ENCODE results near the gene RNF167.

RNF167 gene

DNA sequence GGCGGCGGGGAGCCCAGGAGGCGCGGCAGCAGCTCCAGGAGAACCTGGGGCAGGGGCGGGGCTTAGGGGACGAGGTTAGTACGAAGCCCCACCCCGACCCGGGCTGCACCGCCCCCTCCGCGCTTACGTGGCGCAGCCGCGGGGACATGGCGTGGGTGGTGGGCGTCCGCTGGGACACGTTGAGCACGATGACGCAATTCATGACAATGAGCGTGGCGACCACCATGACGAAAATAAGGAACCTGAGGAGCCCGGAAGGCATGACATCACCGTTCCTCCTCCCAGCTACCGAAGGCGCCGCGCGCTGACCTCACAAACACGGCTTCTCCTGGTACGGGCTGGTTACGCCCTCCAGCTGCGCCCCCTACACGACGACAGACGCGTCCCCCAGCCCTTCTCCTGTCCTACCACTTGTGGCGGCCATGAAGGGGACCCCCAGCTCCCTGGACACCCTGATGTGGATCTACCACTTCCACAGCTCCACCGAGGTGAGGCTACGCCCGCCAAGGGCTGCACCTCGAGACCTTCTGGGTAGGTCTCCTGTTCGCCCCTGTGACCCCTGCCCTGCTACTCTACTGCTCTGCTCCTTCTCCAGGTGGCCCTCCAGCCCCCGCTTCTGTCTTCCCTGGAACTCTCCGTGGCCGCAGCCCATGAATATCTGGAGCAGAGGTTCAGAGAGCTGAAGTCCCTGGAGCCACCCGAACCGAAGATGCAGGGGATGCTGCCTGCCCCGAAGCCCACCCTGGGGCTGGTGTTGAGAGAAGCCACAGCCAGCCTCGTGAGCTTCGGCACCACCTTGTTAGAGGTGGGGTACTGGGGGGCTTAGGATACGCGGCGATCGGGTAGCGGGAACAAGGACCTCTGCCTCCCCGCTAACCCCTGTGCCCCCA lies 40.5 kb upstream of the RNF167 start, which contains the start of gene C17orf107:
TSS of gene C17orf107 (plus strand) at position 196 of the 890 bp plus-strand sequence. CDS start at position 423, 227 bp downstream.
- Histone ChIP-seq H3K27me3 (ENCODE audit: insufficient read depth, low read length, poor library complexity, severe bottlenecking) (no peaks in the 10 kb centered on the region), H3K9me3 (ENCODE audit: insufficient read depth, low read depth, low read length) (no peaks in the 10 kb centered on the region), H3K79me2 (ENCODE audit: insufficient read depth, low read length) (no peaks in the 10 kb centered on the region), H3K9me2 (replicated peaks; ENCODE audit: low read depth, low read length) (no peaks in the 10 kb centered on the region), H3F3A (ENCODE audit: low read depth) (no peaks in the 10 kb centered on the region), H3K4me3 (ENCODE audit: low read length, poor library complexity, severe bottlenecking) (no peak within 1 kb of the TSS), H3K4me1 (ENCODE audit: insufficient read depth, low read length, poor library complexity, severe bottlenecking) (peaks cover 8% of the 10 kb centered on the region), H3K9ac (ENCODE audit: low read depth, low read length, poor library complexity, severe bottlenecking) (no peak within 1 kb of the TSS), H3K36me3 (ENCODE audit: insufficient read depth, low read length) (peaks cover 15% of the 10 kb centered on the region; the same call in 1 of the 2 replicates), H4K20me1 (ENCODE audit: insufficient read depth, low read length, poor library complexity, severe bottlenecking) (no peaks in the 10 kb centered on the region), H3K4me2 (ENCODE audit: low read depth, low read length, poor library complexity, severe bottlenecking) (no peak within 1 kb of the TSS), H2AFZ (ENCODE audit: low read length) (no peak within 1 kb of the TSS)
- no peak for TF ChIP-seq EZH2phosphoT487 (IDR thresholded peaks at IDR 0.05; ENCODE audit: borderline replicate concordance)
- TF ChIP-seq, protein P1, sequence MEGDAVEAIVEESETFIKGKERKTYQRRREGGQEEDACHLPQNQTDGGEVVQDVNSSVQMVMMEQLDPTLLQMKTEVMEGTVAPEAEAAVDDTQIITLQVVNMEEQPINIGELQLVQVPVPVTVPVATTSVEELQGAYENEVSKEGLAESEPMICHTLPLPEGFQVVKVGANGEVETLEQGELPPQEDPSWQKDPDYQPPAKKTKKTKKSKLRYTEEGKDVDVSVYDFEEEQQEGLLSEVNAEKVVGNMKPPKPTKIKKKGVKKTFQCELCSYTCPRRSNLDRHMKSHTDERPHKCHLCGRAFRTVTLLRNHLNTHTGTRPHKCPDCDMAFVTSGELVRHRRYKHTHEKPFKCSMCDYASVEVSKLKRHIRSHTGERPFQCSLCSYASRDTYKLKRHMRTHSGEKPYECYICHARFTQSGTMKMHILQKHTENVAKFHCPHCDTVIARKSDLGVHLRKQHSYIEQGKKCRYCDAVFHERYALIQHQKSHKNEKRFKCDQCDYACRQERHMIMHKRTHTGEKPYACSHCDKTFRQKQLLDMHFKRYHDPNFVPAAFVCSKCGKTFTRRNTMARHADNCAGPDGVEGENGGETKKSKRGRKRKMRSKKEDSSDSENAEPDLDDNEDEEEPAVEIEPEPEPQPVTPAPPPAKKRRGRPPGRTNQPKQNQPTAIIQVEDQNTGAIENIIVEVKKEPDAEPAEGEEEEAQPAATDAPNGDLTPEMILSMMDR (conservative IDR thresholded peaks at IDR 0.05; ENCODE audit: low read length), result no peak

DNA sequence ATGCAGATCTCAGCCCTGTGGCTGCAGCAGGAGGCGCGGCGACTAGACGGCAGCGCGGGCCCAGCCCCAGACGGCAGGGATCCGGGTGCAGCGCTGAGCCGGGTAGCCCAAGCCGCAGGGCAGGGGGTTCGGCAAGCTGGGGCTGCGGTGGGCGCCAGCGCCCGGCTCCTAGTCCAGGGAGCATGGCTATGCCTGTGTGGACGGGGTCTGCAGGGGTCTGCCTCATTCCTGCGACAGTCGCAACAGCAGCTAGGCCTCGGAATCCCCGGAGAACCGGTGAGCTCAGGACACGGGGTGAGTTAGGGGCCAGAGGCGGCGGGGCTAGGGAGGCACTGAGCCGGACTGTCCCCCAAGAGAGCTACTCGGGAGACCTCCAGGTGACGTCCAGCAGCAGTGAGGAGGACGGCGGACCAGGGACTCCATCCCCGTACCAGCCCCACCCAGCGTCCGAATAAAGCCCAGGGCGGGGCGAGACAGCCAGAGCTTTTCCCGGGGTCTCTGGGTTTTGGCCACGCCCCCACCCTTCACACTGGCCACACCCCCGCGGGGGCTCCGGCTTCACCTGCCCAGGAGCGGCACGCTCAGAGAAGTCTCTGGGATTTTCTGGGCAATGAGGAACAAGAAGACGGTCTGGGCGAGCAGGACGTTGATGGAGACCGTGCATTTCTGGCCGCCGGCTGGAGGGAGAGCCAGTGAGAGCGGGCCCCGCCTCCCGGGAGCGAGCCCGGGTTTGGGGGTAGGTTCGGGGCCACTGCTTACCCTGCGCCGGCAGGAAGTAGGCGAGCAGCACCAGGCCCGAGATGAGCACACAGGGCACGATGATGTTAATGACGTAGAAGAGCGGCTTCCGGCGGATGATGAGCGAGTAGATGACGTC lies 39.6 kb upstream of the RNF167 start:
- Histone ChIP-seq H3K36me3 (ENCODE audit: insufficient read depth, low read length) (peaks cover 7% of the 10 kb centered on the region; the same call in 1 of the 2 replicates), H3K79me2 (ENCODE audit: insufficient read depth, low read length) (no peaks in the 10 kb centered on the region), H2AFZ (ENCODE audit: low read length) (no peak overlapping the region), H3F3A (ENCODE audit: low read depth) (no peaks in the 10 kb centered on the region), H3K4me3 (ENCODE audit: low read length, poor library complexity, severe bottlenecking) (no peak overlapping the region), H3K27me3 (ENCODE audit: insufficient read depth, low read length, poor library complexity, severe bottlenecking) (no peaks in the 10 kb centered on the region), H4K20me1 (ENCODE audit: insufficient read depth, low read length, poor library complexity, severe bottlenecking) (no peaks in the 10 kb centered on the region), H3K9me2 (replicated peaks; ENCODE audit: low read depth, low read length) (no peaks in the 10 kb centered on the region), H3K4me1 (ENCODE audit: insufficient read depth, low read length, poor library complexity, severe bottlenecking) (peaks cover 8% of the 10 kb centered on the region), H3K9ac (ENCODE audit: low read depth, low read length, poor library complexity, severe bottlenecking) (no peak overlapping the region), H3K9me3 (ENCODE audit: insufficient read depth, low read depth, low read length) (no peaks in the 10 kb centered on the region), H3K4me2 (ENCODE audit: low read depth, low read length, poor library complexity, severe bottlenecking) (no peak overlapping the region)
- TF ChIP-seq, protein P1 (conservative IDR thresholded peaks at IDR 0.05; ENCODE audit: low read length), result no peak
- no peak for TF ChIP-seq EZH2phosphoT487 (IDR thresholded peaks at IDR 0.05; ENCODE audit: borderline replicate concordance)

DNA sequence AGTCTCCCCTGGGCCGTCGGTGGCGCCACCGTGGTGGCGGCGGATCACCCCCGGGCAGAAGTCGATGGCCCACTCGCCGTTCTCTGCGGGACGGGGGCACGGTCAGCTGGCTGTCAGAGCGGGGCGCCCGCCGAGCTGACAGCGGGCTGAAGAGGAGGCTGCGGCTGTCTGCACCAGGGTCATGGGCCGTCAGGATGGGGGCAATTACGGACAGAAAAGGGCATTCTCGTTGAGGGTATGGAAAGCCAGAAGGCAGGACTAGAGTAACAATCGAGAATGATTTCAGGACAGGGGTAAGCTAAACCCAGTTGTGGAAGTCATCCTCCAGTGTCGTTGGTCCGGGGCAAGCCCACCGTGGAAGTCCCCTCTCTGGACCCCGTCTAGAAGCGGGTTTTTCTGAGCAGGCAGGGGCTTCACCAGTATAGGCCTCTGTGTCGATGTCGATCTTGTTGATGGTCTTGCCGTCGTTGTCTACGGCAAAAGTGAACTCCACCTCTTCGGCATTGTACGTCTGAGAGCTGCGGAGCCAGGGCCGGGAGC lies 38.9 kb upstream of the RNF167 start:
- Histone ChIP-seq H3K4me1 (ENCODE audit: insufficient read depth, low read length, poor library complexity, severe bottlenecking) (peaks cover 8% of the 10 kb centered on the region), H3F3A (ENCODE audit: low read depth) (no peaks in the 10 kb centered on the region), H3K36me3 (ENCODE audit: insufficient read depth, low read length) (peaks cover 6% of the 10 kb centered on the region; the same call in 1 of the 2 replicates), H3K4me3 (ENCODE audit: low read length, poor library complexity, severe bottlenecking) (no peak overlapping the region), H3K9me2 (replicated peaks; ENCODE audit: low read depth, low read length) (no peaks in the 10 kb centered on the region), H3K9ac (ENCODE audit: low read depth, low read length, poor library complexity, severe bottlenecking) (no peak overlapping the region), H3K4me2 (ENCODE audit: low read depth, low read length, poor library complexity, severe bottlenecking) (no peak overlapping the region), H4K20me1 (ENCODE audit: insufficient read depth, low read length, poor library complexity, severe bottlenecking) (no peaks in the 10 kb centered on the region), H3K27me3 (ENCODE audit: insufficient read depth, low read length, poor library complexity, severe bottlenecking) (no peaks in the 10 kb centered on the region), H3K9me3 (ENCODE audit: insufficient read depth, low read depth, low read length) (no peaks in the 10 kb centered on the region), H3K79me2 (ENCODE audit: insufficient read depth, low read length) (no peaks in the 10 kb centered on the region), H2AFZ (ENCODE audit: low read length) (no peak overlapping the region)
- TF ChIP-seq EZH2phosphoT487 (IDR thresholded peaks at IDR 0.05; ENCODE audit: borderline replicate concordance), result no peak
- TF ChIP-seq, protein P1 (conservative IDR thresholded peaks at IDR 0.05; ENCODE audit: low read length), result no peak

All from Loucy (cell line).